Measurements from ENCODE around the gene C1S. TPM values are rescaled to one million over a fixed set of nuclear protein-coding genes. Genes with fewer than 3 reads are reported as not detected.

The C1S gene
- total RNA-seq, 4 donors from 2014 or later: 391 to 853 (median 638) TPM

GRCh38 chr12:7099290-7099996, 38.9 kb downstream of the C1S start:
- 53 to 65% methylated on average over 2 to 5 of the region's 9 CpGs for WGBS, 2 donors (ENCODE audit: low coverage in 1 of 2)
- H3K4me1 ChIP-seq: peaks cover 0 to 25% (median 0%) of the 10 kb centered on the region in 3 donors
- H3K4me3 ChIP-seq: no peak overlapping the region
- no peak overlapping the region for H3K27ac ChIP-seq
- H3K9me3 ChIP-seq: no peaks in the 10 kb centered on the region
- TF ChIP-seq POLR2AphosphoS5 (IDR thresholded peaks at IDR 0.05): no peak
- no peak for TF ChIP-seq CTCF (IDR thresholded peaks at IDR 0.05)
- TF ChIP-seq POLR2A (IDR thresholded peaks at IDR 0.05): no peak
- no peak for TF ChIP-seq EP300 (IDR thresholded peaks at IDR 0.05)
- H3K36me3 ChIP-seq: peaks cover 0 to 72% of the 10 kb centered on the region in 2 donors
- no peaks in the 10 kb centered on the region for H3K27me3 ChIP-seq
- no peak for ATAC-seq

- Histone ChIP-seq H3K27me3 (no peaks in the 10 kb centered on the region), H3K4me3 (no peak overlapping the region), H3K9me3 (no peaks in the 10 kb centered on the region), H3K36me3 (peaks cover 0 to 80% of the 10 kb centered on the region in 2 donors), H3K27ac (no peak overlapping the region), H3K4me1 (peaks cover 0 to 24% (median 0%) of the 10 kb centered on the region in 3 donors)
- 74 to 90% methylated on average over 4 of the region's 4 CpGs for WGBS, 2 donors (ENCODE audit: low coverage in 1 of 2)
- no peak for TF ChIP-seq POLR2A (IDR thresholded peaks at IDR 0.05)
- no peak for TF ChIP-seq EP300 (IDR thresholded peaks at IDR 0.05)
- TF ChIP-seq CTCF (IDR thresholded peaks at IDR 0.05): no peak
- no peak for TF ChIP-seq POLR2AphosphoS5 (IDR thresholded peaks at IDR 0.05)
- no peak for ATAC-seq
Observed at GRCh38 chr12:7100239-7100638, 39.7 kb downstream of the C1S start.

GRCh38 chr12:7101047-7101693, 40.7 kb downstream of the C1S start:
- Histone ChIP-seq H3K27ac (peak overlapping the region in 2 of 4 donors; percentile 48 to 59), H3K27me3 (no peaks in the 10 kb centered on the region), H3K4me3 (no peak overlapping the region), H3K36me3 (peaks cover 0 to 81% of the 10 kb centered on the region in 2 donors), H3K9me3 (no peaks in the 10 kb centered on the region), H3K4me1 (peaks cover 0 to 25% (median 0%) of the 10 kb centered on the region in 3 donors)
- TF ChIP-seq EP300 (IDR thresholded peaks at IDR 0.05) (no peak), POLR2A (IDR thresholded peaks at IDR 0.05) (no peak), POLR2AphosphoS5 (IDR thresholded peaks at IDR 0.05) (no peak), CTCF (IDR thresholded peaks at IDR 0.05) (no peak)
- 20 to 70% methylated on average over 1 to 4 of the region's 4 CpGs for WGBS, 2 donors (ENCODE audit: low coverage in 1 of 2)
- ATAC-seq: peak; percentile 42

GRCh38 chr12:7101694-7102131, 41.2 kb downstream of the C1S start:
- peak; percentile 29 for ATAC-seq
- no peaks in the 10 kb centered on the region for H3K27me3 ChIP-seq
- 90% methylated on average over 2 of the region's 10 CpGs; no CpG with 5 or more reads in 1 of the 2 donors for WGBS, 2 donors (ENCODE audit: low coverage in 1 of 2)
- peaks cover 0 to 31% (median 0%) of the 10 kb centered on the region in 3 donors for H3K4me1 ChIP-seq
- TF ChIP-seq POLR2A (IDR thresholded peaks at IDR 0.05) (no peak), POLR2AphosphoS5 (IDR thresholded peaks at IDR 0.05) (no peak), CTCF (IDR thresholded peaks at IDR 0.05) (no peak), EP300 (IDR thresholded peaks at IDR 0.05) (no peak)
- no peaks in the 10 kb centered on the region for H3K9me3 ChIP-seq
- H3K27ac ChIP-seq: peak overlapping the region in 2 of 4 donors; percentile 23 to 59
- peaks cover 0 to 77% of the 10 kb centered on the region in 2 donors for H3K36me3 ChIP-seq
- H3K4me3 ChIP-seq: no peak overlapping the region
